ENCODE results near the gene TLCD2. TPM values are rescaled to one million over a fixed set of nuclear protein-coding genes. Genes with fewer than 3 reads are reported as not detected.

The TLCD2 gene
- total and polyA plus RNA-seq, 2 experiments from 2014 or later = 0.70 to 1.4 TPM

GRCh38 chr17:1730326-1731193 lies 20.4 kb upstream of the TLCD2 start:
- no peak for ATAC-seq

More at GRCh38 chr17:1730326-1731193, 20.4 kb upstream of the TLCD2 start:
- Histone ChIP-seq H3K4me3 (no peak overlapping the region), H3K79me2 (replicated peaks; ENCODE audit: insufficient read depth) (no peaks in the 10 kb centered on the region), H2AFZ (no peak overlapping the region), H3K36me3 (ENCODE audit: insufficient read depth) (no peaks in the 10 kb centered on the region), H3K27me3 (ENCODE audit: insufficient read depth) (no peaks in the 10 kb centered on the region), H3K4me2 (no peak overlapping the region), H3K9me2 (ENCODE audit: insufficient read depth) (no peaks in the 10 kb centered on the region), H3F3A (replicated peaks; ENCODE audit: low read depth) (no peaks in the 10 kb centered on the region), H3K4me1 (ENCODE audit: insufficient read depth) (no peaks in the 10 kb centered on the region), H3K27ac (ENCODE audit: low read depth) (no peak overlapping the region), H4K20me1 (replicated peaks; ENCODE audit: insufficient read depth) (no peaks in the 10 kb centered on the region)
- Mint-ChIP-seq H3K4me1 (no peaks in the 10 kb centered on the region; the same call in 1 of the 3 replicates), H3K4me3 (no peak overlapping the region), H3K36me3 (ENCODE audit: low read depth) (peaks cover 8% of the 10 kb centered on the region), H3K27ac (no peak overlapping the region), H3K9me3 (no peaks in the 10 kb centered on the region), H3K27me3 (ENCODE audit: insufficient read depth, low read depth, poor library complexity) (peaks cover 19% of the 10 kb centered on the region)
- DNase-seq (ENCODE audit: low spot score) = no peak
- TF ChIP-seq JUNB (IDR thresholded peaks at IDR 0.05; ENCODE audit: unreplicated experiment) = no peak
- TF ChIP-seq, protein P1, sequence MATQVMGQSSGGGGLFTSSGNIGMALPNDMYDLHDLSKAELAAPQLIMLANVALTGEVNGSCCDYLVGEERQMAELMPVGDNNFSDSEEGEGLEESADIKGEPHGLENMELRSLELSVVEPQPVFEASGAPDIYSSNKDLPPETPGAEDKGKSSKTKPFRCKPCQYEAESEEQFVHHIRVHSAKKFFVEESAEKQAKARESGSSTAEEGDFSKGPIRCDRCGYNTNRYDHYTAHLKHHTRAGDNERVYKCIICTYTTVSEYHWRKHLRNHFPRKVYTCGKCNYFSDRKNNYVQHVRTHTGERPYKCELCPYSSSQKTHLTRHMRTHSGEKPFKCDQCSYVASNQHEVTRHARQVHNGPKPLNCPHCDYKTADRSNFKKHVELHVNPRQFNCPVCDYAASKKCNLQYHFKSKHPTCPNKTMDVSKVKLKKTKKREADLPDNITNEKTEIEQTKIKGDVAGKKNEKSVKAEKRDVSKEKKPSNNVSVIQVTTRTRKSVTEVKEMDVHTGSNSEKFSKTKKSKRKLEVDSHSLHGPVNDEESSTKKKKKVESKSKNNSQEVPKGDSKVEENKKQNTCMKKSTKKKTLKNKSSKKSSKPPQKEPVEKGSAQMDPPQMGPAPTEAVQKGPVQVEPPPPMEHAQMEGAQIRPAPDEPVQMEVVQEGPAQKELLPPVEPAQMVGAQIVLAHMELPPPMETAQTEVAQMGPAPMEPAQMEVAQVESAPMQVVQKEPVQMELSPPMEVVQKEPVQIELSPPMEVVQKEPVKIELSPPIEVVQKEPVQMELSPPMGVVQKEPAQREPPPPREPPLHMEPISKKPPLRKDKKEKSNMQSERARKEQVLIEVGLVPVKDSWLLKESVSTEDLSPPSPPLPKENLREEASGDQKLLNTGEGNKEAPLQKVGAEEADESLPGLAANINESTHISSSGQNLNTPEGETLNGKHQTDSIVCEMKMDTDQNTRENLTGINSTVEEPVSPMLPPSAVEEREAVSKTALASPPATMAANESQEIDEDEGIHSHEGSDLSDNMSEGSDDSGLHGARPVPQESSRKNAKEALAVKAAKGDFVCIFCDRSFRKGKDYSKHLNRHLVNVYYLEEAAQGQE (IDR thresholded peaks at IDR 0.05; ENCODE audit: unreplicated experiment) = no peak
- no peak for TF ChIP-seq EZH2phosphoT487 (IDR thresholded peaks at IDR 0.05; ENCODE audit: unreplicated experiment)
- no peak for TF ChIP-seq POLR2AphosphoS5 (IDR thresholded peaks at IDR 0.05; ENCODE audit: low read depth)
- TF ChIP-seq, protein P2, sequence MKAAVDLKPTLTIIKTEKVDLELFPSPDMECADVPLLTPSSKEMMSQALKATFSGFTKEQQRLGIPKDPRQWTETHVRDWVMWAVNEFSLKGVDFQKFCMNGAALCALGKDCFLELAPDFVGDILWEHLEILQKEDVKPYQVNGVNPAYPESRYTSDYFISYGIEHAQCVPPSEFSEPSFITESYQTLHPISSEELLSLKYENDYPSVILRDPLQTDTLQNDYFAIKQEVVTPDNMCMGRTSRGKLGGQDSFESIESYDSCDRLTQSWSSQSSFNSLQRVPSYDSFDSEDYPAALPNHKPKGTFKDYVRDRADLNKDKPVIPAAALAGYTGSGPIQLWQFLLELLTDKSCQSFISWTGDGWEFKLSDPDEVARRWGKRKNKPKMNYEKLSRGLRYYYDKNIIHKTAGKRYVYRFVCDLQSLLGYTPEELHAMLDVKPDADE (IDR thresholded peaks at IDR 0.05) = no peak
- TF ChIP-seq, protein P3, sequence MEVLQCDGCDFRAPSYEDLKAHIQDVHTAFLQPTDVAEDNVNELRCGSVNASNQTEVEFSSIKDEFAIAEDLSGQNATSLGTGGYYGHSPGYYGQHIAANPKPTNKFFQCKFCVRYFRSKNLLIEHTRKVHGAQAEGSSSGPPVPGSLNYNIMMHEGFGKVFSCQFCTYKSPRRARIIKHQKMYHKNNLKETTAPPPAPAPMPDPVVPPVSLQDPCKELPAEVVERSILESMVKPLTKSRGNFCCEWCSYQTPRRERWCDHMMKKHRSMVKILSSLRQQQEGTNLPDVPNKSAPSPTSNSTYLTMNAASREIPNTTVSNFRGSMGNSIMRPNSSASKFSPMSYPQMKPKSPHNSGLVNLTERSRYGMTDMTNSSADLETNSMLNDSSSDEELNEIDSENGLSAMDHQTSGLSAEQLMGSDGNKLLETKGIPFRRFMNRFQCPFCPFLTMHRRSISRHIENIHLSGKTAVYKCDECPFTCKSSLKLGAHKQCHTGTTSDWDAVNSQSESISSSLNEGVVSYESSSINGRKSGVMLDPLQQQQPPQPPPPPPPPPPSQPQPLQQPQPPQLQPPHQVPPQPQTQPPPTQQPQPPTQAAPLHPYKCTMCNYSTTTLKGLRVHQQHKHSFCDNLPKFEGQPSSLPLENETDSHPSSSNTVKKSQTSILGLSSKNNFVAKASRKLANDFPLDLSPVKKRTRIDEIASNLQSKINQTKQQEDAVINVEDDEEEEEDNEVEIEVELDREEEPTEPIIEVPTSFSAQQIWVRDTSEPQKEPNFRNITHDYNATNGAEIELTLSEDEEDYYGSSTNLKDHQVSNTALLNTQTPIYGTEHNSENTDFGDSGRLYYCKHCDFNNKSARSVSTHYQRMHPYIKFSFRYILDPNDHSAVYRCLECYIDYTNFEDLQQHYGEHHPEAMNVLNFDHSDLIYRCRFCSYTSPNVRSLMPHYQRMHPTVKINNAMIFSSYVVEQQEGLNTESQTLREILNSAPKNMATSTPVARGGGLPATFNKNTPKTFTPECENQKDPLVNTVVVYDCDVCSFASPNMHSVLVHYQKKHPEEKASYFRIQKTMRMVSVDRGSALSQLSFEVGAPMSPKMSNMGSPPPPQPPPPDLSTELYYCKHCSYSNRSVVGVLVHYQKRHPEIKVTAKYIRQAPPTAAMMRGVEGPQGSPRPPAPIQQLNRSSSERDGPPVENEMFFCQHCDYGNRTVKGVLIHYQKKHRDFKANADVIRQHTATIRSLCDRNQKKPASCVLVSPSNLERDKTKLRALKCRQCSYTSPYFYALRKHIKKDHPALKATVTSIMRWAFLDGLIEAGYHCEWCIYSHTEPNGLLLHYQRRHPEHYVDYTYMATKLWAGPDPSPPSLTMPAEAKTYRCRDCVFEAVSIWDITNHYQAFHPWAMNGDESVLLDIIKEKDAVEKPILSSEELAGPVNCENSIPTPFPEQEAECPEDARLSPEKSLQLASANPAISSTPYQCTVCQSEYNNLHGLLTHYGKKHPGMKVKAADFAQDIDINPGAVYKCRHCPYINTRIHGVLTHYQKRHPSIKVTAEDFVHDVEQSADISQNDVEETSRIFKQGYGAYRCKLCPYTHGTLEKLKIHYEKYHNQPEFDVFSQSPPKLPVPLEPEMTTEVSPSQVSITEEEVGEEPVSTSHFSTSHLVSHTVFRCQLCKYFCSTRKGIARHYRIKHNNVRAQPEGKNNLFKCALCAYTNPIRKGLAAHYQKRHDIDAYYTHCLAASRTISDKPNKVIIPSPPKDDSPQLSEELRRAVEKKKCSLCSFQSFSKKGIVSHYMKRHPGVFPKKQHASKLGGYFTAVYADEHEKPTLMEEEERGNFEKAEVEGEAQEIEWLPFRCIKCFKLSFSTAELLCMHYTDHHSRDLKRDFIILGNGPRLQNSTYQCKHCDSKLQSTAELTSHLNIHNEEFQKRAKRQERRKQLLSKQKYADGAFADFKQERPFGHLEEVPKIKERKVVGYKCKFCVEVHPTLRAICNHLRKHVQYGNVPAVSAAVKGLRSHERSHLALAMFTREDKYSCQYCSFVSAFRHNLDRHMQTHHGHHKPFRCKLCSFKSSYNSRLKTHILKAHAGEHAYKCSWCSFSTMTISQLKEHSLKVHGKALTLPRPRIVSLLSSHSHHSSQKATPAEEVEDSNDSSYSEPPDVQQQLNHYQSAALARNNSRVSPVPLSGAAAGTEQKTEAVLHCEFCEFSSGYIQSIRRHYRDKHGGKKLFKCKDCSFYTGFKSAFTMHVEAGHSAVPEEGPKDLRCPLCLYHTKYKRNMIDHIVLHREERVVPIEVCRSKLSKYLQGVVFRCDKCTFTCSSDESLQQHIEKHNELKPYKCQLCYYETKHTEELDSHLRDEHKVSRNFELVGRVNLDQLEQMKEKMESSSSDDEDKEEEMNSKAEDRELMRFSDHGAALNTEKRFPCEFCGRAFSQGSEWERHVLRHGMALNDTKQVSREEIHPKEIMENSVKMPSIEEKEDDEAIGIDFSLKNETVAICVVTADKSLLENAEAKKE (CRISPR knock-in tag; IDR thresholded peaks at IDR 0.05) = no peak
- TF ChIP-seq CTCF (conservative IDR thresholded peaks at IDR 0.05; ENCODE audit: low read depth in 2 of 2) = no peak
- TF ChIP-seq CREB1 (CRISPR knock-in tag; IDR thresholded peaks at IDR 0.05; ENCODE audit: low read depth) = no peak

All from GM23338 (cell line).